Thyroid gland (tissue), 4 donors: ENCODE measurements around the gene MTIF3. TPM values are rescaled to one million over a fixed set of nuclear protein-coding genes. Genes with fewer than 3 reads are reported as not detected.

ENCODE experiments used
- DNase-seq, 2 donors: peaks; one replicate each; pipeline ENCODE4 v3.0.0-alpha.2; 2019
- H3K27ac ChIP-seq, 3 donors: fragments of 200-600 bp; sonication (generic); 1 replicate in 2 of 3; 2 replicates in 1 of 3; pipeline ENCODE4 v1.5.1; 2016 to 2019; ENCODE audit warnings: mild to moderate bottlenecking in 1 of 3, moderate library complexity in 1 of 3
- H3K27me3 ChIP-seq: fragments of 200-600 bp; sonication (generic); one replicate; pipeline ENCODE4 v1.5.1; 2019
- H3K36me3 ChIP-seq, 2 donors: fragments of 200-600 bp; sonication (generic); one replicate each; pipeline ENCODE4 v1.5.1; 2016 to 2019
- H3K4me1 ChIP-seq, 2 donors: fragments of 200-600 bp; sonication (generic); one replicate each; pipeline ENCODE4 v1.5.1; 2017 to 2019
- H3K4me3 ChIP-seq, 3 donors: fragments of 200-600 bp; sonication (generic); replicated peaks in 1 of 3; 1 replicate in 2 of 3; 2 replicates in 1 of 3; pipeline ENCODE4 v1.5.1; 2016; ENCODE audit warnings: mild to moderate bottlenecking in 1 of 3
- H3K9me3 ChIP-seq: fragments of 200-600 bp; sonication (generic); one replicate; pipeline ENCODE4 v1.5.1; 2017
- CTCF ChIP-seq, 6 experiments: fragments of 200-600 bp in 3 of 6; fragments of 450-650 bp in 3 of 6; sonication (generic) in 3 of 6; IDR thresholded peaks; one replicate each; pipeline ENCODE4 v1.5.1; 2016 to 2019; ENCODE audit warnings: antibody characterized with exemption in 6 of 6, mild to moderate bottlenecking in 2 of 6, inconsistent platforms in 1 of 6, moderate library complexity in 1 of 6
- POLR2A ChIP-seq, 2 donors: fragments of 450-650 bp; IDR thresholded peaks; one replicate each; pipeline ENCODE4 v1.6.1; 2017; ENCODE audit warnings: antibody characterized with exemption in 2 of 2, mild to moderate bottlenecking in 2 of 2, moderate library complexity in 1 of 2
- WGBS, 2 donors: methylation state at CpG; one replicate each; pipeline ENCODE4 v1.1.5; 2017; 5-methylcytosine and 5-hydroxymethylcytosine counted together
- intact Hi-C: fragments of 100-400 bp; cut with DNase I; formaldehyde crosslinking; loops from one replicate; pipeline ENCODE4 v1.15.1; 2023
- total RNA-seq, 4 donors: library from RNA; depleted of rRNA; stranded (reverse); fragments of >200 nt; gene quantifications; one replicate each; pipeline ENCODE4 v1.2.3, GENCODE V29; 2016

MTIF3 gene
- total RNA-seq, 4 donors from 2014 or later = 36.4 to 68.2 (median 54.8) TPM

GRCh38 chr13:27461940-27462584 is 11.7 kb upstream of the MTIF3 start:
- Histone ChIP-seq H3K4me3 (no peak overlapping the region), H3K9me3 (no peaks in the 10 kb centered on the region), H3K4me1 (peaks cover 0 to 4% of the 10 kb centered on the region in 2 donors), H3K27ac (no peak overlapping the region), H3K36me3 (no peaks in the 10 kb centered on the region), H3K27me3 (no peaks in the 10 kb centered on the region)
- TF ChIP-seq CTCF (IDR thresholded peaks at IDR 0.05) (no peak), POLR2A (IDR thresholded peaks at IDR 0.05) (no peak)
- no peak for DNase-seq
- WGBS, 2 donors = 73 to 79% methylated on average over 12 of the region's 12 CpGs
- intact Hi-C loops = no loop called here

GRCh38 chr13:27455331-27455855 is 5.0 kb upstream of the MTIF3 start:
- Histone ChIP-seq H3K27me3 (no peaks in the 10 kb centered on the region), H3K27ac (peak overlapping the region in 2 of 3 donors; percentile 38 to 60), H3K4me1 (peaks cover 5 to 13% of the 10 kb centered on the region in 2 donors), H3K4me3 (peak overlapping the region in 1 of 3 donors; percentile 9), H3K36me3 (no peaks in the 10 kb centered on the region), H3K9me3 (no peaks in the 10 kb centered on the region)
- WGBS, 2 donors = 15 to 28% methylated on average over 5 of the region's 5 CpGs
- TF ChIP-seq POLR2A (IDR thresholded peaks at IDR 0.05) (no peak), CTCF (IDR thresholded peaks at IDR 0.05) (no peak)
- intact Hi-C loops = no loop called here
- DNase-seq = no peak

GRCh38 chr13:27450921-27451471 is 632 bp upstream of the MTIF3 start:
- 1 to 3% methylated on average over 24 to 32 of the region's 34 CpGs for whole genome bisulfite sequencing, 2 donors
- Histone ChIP-seq H3K4me3 (peak overlapping the region; percentile 74 to 94 (median 82)), H3K9me3 (no peaks in the 10 kb centered on the region), H3K27ac (peak overlapping the region; percentile 99 to 100 (median 99)), H3K36me3 (no peaks in the 10 kb centered on the region), H3K4me1 (peaks cover 19 to 31% of the 10 kb centered on the region in 2 donors), H3K27me3 (no peaks in the 10 kb centered on the region)
- intact Hi-C loops = no loop called here
- DNase-seq = peak; percentile 54 to 61
- TF ChIP-seq CTCF (IDR thresholded peaks at IDR 0.05) (no peak), POLR2A (IDR thresholded peaks at IDR 0.05) (peak in 1 of 2 donors; percentile 61)

- H3K36me3 ChIP-seq = no peaks in the 10 kb centered on the region
- H3K4me3 ChIP-seq = peak overlapping the region; percentile 74 to 94 (median 82)
- 39% methylated on average over 15 of the region's 15 CpGs for WGBS, 2 donors
- TF ChIP-seq CTCF (IDR thresholded peaks at IDR 0.05) = no peak
- no peak for TF ChIP-seq POLR2A (IDR thresholded peaks at IDR 0.05)
- intact Hi-C loops = loop anchor here (10.0 kb wide), 1 partner anchor 194 kb away; the partner anchor contains the start of gene RPL21
- H3K27me3 ChIP-seq = no peaks in the 10 kb centered on the region
- H3K4me1 ChIP-seq = peaks cover 19 to 24% of the 10 kb centered on the region in 2 donors
- DNase-seq = no peak
- H3K9me3 ChIP-seq = no peaks in the 10 kb centered on the region
- peak overlapping the region in 2 of 3 donors; percentile 99 to 100 for H3K27ac ChIP-seq
These were observed 1.2 kb downstream of the MTIF3 start for GRCh38 chr13:27449081-27449603.

- TF ChIP-seq POLR2A (IDR thresholded peaks at IDR 0.05) (no peak), CTCF (IDR thresholded peaks at IDR 0.05) (no peak)
These were observed 2.1 kb downstream of the MTIF3 start for GRCh38 chr13:27448308-27448707.

More at GRCh38 chr13:27448308-27448707, 2.1 kb downstream of the MTIF3 start:
- Histone ChIP-seq H3K27ac (peak overlapping the region in 1 of 3 donors; percentile 37), H3K9me3 (no peaks in the 10 kb centered on the region), H3K27me3 (no peaks in the 10 kb centered on the region), H3K36me3 (no peaks in the 10 kb centered on the region), H3K4me1 (peaks cover 19 to 24% of the 10 kb centered on the region in 2 donors), H3K4me3 (no peak overlapping the region)
- intact Hi-C loops = loop anchor here (10.0 kb wide), 1 partner anchor 194 kb away; the partner anchor contains the start of gene RPL21
- 85 to 88% methylated on average over 4 of the region's 4 CpGs for WGBS, 2 donors
- no peak for DNase-seq
